Measurements from ENCODE around the gene CAMK1. TPM values are rescaled to one million over a fixed set of nuclear protein-coding genes. Genes with fewer than 3 reads are reported as not detected.
A peak's percentile ranks its signal among the peaks of the same experiment; 100 is the strongest.

The CAMK1 gene
- total and polyA plus RNA-seq, 9 of the 15 experiments (the other 6 are each of a cell fraction or from before 2014, with no cell fraction given): 0.23 to 10.7 (median 6.0) TPM

- no peak for TF ChIP-seq JUNB (CRISPR knock-in tag; conservative IDR thresholded peaks at IDR 0.05)
Measured at GRCh38 chr3:9725775-9726515, 43.8 kb downstream of the CAMK1 start (continued).

- POLR2A ChIA-PET: interaction anchor here (0.6 to 0.8 kb wide), 2 partner anchors 9 to 71 kb away, joined by 3 to 6 read pairs; partner anchors contain the start of gene TADA3
Measured at GRCh38 chr3:9721700-9722060, 48.1 kb downstream of the CAMK1 start.

More at GRCh38 chr3:9721700-9722060, 48.1 kb downstream of the CAMK1 start:
- DNase-seq (ENCODE audit: extremely low read depth in 1 of 4, low spot score in 3 of 4): no peak
- ATAC-seq: peak; percentile 41
- Histone ChIP-seq H3K79me2 (ENCODE audit: control insufficient read depth, insufficient read depth, low read length) (no peaks in the 10 kb centered on the region), H3K36me3 (ENCODE audit: control insufficient read depth, insufficient read depth, low read length) (no peaks in the 10 kb centered on the region), H2AFZ (ENCODE audit: low read depth, low read length) (no peak overlapping the region), H3K4me2 (ENCODE audit: insufficient read depth, low read length) (no peak overlapping the region), H3K4me1 (replicated peaks in 1 of 2; ENCODE audit: control insufficient read depth in 2 of 2, insufficient read depth in 2 of 2, low read length in 2 of 2) (peaks cover 1 to 3% of the 10 kb centered on the region in 2 experiments; a peak in 2 of 5 replicates), H3K4me3 (no peak overlapping the region), H3K9me1 (ENCODE audit: control insufficient read depth, insufficient read depth, low read length) (no peaks in the 10 kb centered on the region), H3K9me3 (replicated peaks; ENCODE audit: control insufficient read depth, insufficient read depth, low read depth, low read length) (no peaks in the 10 kb centered on the region), H4K20me1 (replicated peaks; ENCODE audit: control insufficient read depth, insufficient read depth, low read length) (no peaks in the 10 kb centered on the region), H3K27ac (ENCODE audit: extremely low read depth, low read depth, low read length) (no peak overlapping the region), H3K27me3 (ENCODE audit: control insufficient read depth in 2 of 2, insufficient read depth in 2 of 2, low read length in 2 of 2) (peaks cover 12 to 13% of the 10 kb centered on the region in 2 experiments; a peak in 4 of 5 replicates), H3K9ac (ENCODE audit: insufficient read depth in 1 of 2, low read depth in 2 of 2, low read length in 2 of 2) (no peak overlapping the region)
- no TSS peak for BruUV-seq (replicated peaks)
- in situ Hi-C loops (cut with MboI) (loop anchor here (10.0 kb wide), 1 partner anchor 217 kb away; no protein-coding TSS in a partner anchor), intact Hi-C loops (cut with micrococcal nuclease) (loop anchor here (10.0 kb wide), 1 partner anchor 603 kb away; the partner anchor contains the start of gene SEC13)
- no peak for TF ChIP-seq ESRRB (CRISPR knock-in tag; IDR thresholded peaks at IDR 0.05; ENCODE audit: borderline replicate concordance)
- TF ChIP-seq ZNF134 (CRISPR knock-in tag; conservative IDR thresholded peaks at IDR 0.05): no peak
- TF ChIP-seq LCOR (CRISPR knock-in tag; IDR thresholded peaks at IDR 0.05): no peak
- TF ChIP-seq CEBPB (tag; IDR thresholded peaks at IDR 0.05): 0 out of 2 replicates have a peak, but pooled peaks have one; percentile 8
- no peak for TF ChIP-seq NUFIP1 (IDR thresholded peaks at IDR 0.05; ENCODE audit: partially characterized antibody)
- TF ChIP-seq ZNF212 (CRISPR knock-in tag; IDR thresholded peaks at IDR 0.05): no peak
- WGBS (ENCODE audit: insufficient coverage, low coverage, missing lambda C conversion rate): 16% methylated on average over 2 of the region's 2 CpGs
- CTCF ChIA-PET (ENCODE audit: low intra/inter-chr PET ratio): no interaction called here
- FAIRE-seq: no peak
